ENCODE data around the gene THADA.
"Not testable (repeated sequence)": the region's sequence is repeated elsewhere in the genome, so short reads cannot be mapped to it uniquely, and the experiment has no call there.

The THADA gene

GRCh38 chr2:43540021-43540779 is 55.6 kb downstream of the THADA start:
- no peak for DNase-seq (ENCODE audit: low read depth in 2 of 2, low spot score in 1 of 2)

DNA sequence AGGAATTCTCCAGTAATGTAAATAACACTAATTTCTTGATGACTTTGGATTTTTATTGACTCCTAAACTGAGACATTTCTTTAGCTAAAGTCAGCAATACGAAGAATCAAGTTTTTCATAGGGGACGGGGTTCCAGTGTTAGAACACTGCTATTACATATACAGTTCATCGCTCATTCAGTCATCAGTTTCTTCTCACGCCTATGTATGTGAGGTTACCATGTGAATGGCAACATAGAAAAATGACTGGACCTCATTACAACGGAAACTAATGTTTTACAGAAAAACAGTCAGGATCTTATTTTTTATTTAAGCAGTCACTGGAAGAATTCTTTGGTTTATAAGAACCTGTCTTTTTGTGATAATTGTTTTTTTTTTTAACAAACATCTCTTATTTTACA is 56.4 kb downstream of the THADA start:
- DNase-seq (ENCODE audit: low read depth in 2 of 2, low spot score in 1 of 2), result no peak

DNA sequence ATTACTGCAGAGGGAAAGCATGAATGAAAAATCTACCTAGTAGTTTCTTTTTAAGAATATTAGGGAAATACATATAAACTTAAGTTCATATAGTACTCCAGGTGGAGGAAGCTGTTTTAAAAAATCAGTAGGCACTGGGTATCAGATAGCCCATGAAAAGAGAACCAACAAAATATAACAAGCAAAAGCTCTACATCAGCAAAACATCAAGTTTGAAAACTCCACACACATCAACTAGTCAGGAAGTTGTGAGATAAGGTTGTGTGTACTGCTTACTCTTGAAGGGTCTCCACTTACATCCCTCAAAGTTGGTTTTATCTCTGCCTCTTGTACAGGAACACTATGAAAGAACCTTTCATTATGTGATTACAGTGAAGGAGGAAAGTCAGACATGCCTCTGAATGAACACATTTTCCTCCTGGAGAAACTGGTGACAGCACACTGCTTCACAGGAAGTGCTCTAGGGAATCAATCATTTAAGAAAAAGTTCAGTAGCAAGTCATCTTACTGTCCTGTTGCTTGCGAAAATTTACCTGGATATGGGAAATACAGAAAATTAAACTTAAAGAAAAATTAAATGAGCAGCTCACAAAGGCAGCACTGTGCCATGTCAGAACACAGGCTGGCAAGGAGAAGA is 57.7 kb downstream of the THADA start:
- no peak for DNase-seq (ENCODE audit: low read depth in 2 of 2, low spot score in 1 of 2)

- DNase-seq (ENCODE audit: low read depth in 2 of 2, low spot score in 1 of 2), result no peak
Observed at GRCh38 chr2:43537137-43537536, 58.7 kb downstream of the THADA start.

GRCh38 chr2:43534569-43534968 is 61.3 kb downstream of the THADA start:
- DNase-seq (ENCODE audit: low read depth in 2 of 2, low spot score in 1 of 2), result no peak

GRCh38 chr2:43532572-43532971 is 63.3 kb downstream of the THADA start:
- DNase-seq (ENCODE audit: low read depth in 2 of 2, low spot score in 1 of 2), result not testable (repeated sequence)

DNA sequence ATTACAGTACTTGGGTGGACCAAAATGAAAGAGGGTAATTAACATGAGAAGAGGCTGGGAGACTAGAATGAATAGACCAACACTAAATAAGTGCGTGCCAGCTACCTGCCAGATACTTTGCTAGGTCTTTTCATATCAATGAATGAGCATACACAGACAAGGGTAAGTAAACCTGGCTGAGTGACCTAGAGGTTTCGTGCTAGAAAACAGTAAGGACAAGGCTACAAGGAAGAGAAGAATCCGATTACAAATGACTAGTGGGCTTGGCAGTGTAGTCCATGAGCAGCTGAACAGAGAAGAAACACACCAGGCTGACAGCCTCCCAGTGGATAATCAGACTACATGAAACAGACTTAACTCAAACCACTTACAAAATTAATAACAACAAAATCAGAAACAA is 64.6 kb downstream of the THADA start:
- DNase-seq (ENCODE audit: low read depth in 2 of 2, low spot score in 1 of 2), result no peak

GRCh38 chr2:43526994-43527393 is 68.8 kb downstream of the THADA start:
- DNase-seq (ENCODE audit: low read depth in 2 of 2, low spot score in 1 of 2), result no peak

DNA sequence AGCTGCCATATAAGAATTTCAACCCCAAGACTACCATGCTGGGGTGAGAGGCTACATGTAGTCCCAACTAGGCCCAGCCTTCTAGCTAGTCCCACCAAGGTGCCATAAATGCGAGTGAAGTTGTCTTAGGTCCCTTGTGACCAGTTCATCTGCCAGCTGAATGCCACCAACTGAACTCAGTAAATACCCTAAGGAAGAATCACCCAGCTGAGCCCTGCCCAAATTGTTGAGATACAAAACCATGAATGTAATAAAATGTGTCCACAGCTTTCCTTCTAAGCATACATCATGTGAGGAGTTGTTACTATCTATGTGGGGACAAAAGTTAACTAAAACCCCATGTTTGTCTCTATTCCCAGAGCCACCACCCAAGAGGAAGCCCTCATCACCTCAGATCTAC is 70.3 kb downstream of the THADA start:
- DNase-seq (ENCODE audit: low read depth in 2 of 2, low spot score in 1 of 2), result no peak

DNA sequence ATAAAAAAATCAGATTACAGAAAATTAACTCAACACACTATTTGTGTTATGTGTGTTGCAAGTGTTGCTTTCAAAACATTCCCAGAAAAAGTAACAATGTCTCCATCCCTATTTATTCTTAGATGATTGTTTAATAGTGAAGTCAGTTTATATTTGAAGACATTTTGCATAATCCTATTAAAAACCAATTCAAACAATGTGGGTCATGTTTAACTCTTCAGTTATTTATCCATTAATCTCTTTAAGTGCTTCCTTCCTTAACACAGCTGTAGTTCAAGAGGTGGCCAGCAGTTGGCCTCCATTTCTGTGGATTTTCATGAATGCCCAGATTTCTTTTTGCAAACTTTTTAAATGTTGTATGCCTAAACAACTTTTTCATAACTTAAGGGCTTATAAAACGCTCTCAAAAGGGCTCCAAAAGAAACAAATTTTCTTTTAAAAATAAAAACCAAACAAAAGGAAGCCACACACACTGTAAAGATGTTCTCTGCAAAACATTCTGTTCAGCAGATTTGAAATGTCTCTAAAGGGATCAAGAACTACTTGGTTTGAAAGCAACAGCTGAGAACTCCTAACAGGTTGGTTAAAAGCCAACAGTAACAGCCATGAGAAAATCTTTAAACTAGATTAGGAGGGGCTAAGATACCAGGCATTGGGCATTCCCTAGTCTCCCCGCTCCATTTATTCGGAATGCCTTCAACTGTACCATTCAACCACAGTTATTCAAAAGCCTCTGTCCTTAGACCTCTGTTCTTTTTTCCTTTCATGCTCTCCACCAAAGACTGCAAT is 71.5 kb downstream of the THADA start:
- no peak for DNase-seq (ENCODE audit: low read depth in 2 of 2, low spot score in 1 of 2)

DNA sequence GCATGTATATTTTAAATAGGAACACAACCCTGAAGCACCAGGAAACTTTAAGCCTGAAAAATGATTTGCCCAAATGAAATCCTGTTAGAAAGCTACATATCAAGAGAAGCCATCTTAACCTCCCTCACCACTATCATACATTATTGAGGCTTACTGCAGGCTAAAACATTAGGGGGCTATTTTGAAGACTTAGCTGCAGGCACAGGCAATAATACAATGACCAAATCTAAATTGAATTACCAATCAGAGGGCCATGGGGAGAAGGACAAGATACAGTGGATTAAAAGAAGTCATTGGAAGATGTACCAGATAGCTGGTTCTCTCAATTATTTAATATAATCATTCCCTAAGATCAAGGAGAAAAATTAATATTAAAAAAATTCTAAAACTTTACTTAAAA is 73.7 kb downstream of the THADA start:
- no peak for DNase-seq (ENCODE audit: low read depth in 2 of 2, low spot score in 1 of 2)

- no peak for DNase-seq (ENCODE audit: low read depth in 2 of 2, low spot score in 1 of 2)
Observed at GRCh38 chr2:43521568-43521967, 74.3 kb downstream of the THADA start.

GRCh38 chr2:43520919-43521318 is 74.9 kb downstream of the THADA start:
- DNase-seq (ENCODE audit: low read depth in 2 of 2, low spot score in 1 of 2), result no peak

GRCh38 chr2:43519643-43520221 is 76.1 kb downstream of the THADA start:
- DNase-seq (ENCODE audit: low read depth in 2 of 2, low spot score in 1 of 2), result no peak

DNA sequence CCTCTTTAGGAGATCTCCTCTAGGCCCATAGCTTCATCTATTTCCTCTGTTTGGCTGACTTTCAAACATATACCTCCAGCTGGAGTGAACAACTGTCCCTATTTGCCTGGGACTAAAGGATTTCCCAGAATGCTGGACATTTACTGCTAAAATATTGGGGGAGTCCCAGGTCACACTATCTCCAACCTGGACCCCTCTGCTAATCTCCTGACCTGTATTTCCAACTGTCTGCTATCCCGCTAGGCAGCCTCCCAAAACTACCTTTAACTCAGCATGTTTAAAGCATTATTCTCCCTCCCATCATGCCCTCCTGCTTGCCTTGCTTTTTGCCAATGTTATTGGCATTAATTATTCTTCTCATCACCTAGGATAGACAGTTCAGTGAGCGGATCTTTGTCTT is 77.1 kb downstream of the THADA start:
- no peak for DNase-seq (ENCODE audit: low read depth in 2 of 2, low spot score in 1 of 2)

DNA sequence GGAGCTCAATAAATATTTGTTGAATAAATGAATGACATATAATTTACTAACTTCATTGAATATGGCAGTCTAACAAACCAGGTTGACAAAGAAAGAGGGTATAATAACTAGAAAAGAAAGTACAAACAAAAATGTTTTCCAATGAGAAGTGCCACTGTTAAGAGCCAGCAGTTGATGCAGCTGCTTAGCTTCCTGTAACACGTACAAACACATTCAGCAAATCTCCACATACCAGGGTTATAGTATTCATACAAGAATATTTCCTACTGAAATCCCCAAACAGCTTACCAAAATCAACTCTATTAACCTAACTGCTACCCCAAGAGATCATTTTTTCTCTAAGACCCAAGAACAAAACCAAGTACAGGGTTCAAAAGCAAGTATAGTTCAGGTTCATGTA is 77.7 kb downstream of the THADA start:
- DNase-seq (ENCODE audit: low read depth in 2 of 2, low spot score in 1 of 2), result no peak

DNA sequence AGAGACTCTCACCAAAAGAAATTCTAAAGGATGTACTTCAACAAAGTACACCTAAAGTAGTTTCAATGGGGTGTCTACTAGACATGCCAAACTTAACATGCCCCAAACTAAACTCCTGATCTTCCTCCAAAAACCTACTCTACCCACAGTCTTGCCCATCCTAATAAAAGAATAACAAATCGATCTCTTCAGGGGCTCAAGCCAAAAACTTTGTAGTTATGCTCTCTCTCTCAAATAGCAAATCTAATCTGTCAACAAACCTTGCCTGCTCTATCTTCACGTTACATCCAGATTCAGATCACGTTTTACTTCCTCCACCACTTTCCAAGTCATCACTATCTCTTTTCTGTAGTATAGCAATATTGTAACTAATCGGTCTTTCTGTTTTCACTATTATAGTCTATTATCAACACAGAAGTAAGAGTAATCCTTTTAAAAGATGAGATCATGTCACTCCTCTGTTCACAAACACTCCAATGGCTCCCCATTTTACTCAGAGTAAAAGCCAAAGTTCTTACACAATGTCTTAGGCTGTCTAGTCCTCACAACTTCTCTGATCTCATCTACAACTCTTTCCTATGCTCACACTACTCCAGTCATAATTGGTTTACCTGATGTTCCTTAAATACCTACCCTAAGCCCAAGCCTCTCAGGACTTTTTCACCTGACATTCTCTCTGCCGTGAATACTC is 79.9 kb downstream of the THADA start:
- DNase-seq (ENCODE audit: low read depth in 2 of 2, low spot score in 1 of 2), result no peak

GRCh38 chr2:43515248-43515647 is 80.6 kb downstream of the THADA start:
- DNase-seq (ENCODE audit: low read depth in 2 of 2, low spot score in 1 of 2), result no peak

GRCh38 chr2:43513796-43514195 is 82.0 kb downstream of the THADA start:
- DNase-seq (ENCODE audit: low read depth in 2 of 2, low spot score in 1 of 2), result no peak

DNA sequence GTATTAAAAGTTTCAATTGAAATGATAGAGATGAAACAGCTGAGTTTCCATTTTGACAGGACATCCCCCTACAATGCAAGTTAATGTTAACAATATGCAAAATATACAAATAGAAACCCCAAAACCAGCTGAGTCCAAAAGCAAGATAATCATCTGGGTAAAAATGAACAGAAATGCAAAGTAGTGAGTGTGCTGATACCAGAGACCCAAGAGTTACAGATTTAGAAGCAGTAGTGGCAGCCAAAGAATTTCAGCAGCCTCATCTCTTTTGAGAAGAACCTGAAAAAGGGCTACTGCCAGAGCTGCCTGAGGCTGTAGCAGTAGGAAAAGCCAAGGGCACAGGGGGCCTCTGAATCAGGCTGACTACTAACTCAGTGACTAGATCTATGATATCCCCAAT is 82.6 kb downstream of the THADA start:
- DNase-seq (ENCODE audit: low read depth in 2 of 2, low spot score in 1 of 2), result no peak

DNA sequence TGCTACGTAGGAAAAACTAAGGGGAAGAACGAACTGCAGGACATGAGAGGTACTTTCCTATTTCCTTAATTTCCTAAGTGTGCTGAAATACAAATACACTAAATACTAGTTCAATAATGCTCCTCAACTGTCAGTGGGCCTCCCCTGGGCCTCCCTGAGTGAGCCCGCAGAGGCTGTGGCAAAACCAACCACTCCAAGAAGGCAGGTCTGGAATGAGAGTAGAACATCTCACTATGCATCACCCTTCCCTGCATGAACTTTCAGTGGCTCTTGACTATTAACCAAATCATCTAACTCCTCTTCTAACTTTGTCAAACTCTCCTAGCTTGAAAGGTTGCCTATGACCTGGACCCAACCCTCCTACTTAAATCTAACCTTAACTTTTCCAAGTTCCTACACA is 84.6 kb downstream of the THADA start:
- no peak for DNase-seq (ENCODE audit: low read depth in 2 of 2, low spot score in 1 of 2)

Measured in stimulated activated CD8-positive, alpha-beta memory T cell treated with anti-CD3 and anti-CD28 coated beads, Interleukin-4, amount 100 ng/mL, for 1 hour (primary cell).